GM18858 (cell line): ENCODE measurements around the gene SIRT7.
"Not testable (repeated sequence)": the region's sequence is repeated elsewhere in the genome, so short reads cannot be mapped to it uniquely, and the experiment has no call there.

ENCODE experiments used
- ATAC-seq: cut with Tn5 transposase; IDR thresholded peaks from one replicate; pipeline ENCODE4 v1.9.1; 2021; ENCODE audit not compliant: unreplicated experiment

SIRT7 gene

DNA sequence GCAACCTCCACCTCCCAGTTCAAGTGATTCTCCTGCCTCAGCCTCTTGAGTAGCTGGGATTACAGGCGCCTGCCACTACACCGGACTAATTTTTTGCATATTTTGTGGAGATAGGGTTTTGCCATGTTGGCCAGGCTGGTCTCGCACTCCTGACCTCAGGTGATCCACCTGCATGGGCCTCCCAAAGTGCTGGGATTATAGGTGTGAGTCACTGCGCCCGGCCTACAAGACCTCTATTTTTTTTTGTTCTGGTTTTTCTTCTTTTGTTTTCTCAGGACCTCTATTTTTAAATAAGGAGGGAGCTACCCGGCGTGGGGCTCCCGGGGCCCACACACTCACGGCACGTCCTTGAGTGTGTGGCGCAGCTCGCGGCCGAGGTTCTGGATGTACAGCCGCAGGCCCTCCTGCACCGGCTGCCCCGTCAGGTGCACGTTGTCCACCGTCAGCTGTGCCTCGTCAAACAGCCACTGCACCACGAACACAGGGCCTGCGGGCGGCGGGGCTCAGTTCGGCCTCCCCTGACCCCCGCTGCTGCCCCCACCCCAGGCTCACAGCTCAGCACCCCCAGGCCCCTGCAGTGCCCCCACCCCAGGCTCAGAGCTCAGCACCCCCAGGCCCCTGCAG, 37.2 kb upstream of the SIRT7 start:
- no peak for ATAC-seq

DNA sequence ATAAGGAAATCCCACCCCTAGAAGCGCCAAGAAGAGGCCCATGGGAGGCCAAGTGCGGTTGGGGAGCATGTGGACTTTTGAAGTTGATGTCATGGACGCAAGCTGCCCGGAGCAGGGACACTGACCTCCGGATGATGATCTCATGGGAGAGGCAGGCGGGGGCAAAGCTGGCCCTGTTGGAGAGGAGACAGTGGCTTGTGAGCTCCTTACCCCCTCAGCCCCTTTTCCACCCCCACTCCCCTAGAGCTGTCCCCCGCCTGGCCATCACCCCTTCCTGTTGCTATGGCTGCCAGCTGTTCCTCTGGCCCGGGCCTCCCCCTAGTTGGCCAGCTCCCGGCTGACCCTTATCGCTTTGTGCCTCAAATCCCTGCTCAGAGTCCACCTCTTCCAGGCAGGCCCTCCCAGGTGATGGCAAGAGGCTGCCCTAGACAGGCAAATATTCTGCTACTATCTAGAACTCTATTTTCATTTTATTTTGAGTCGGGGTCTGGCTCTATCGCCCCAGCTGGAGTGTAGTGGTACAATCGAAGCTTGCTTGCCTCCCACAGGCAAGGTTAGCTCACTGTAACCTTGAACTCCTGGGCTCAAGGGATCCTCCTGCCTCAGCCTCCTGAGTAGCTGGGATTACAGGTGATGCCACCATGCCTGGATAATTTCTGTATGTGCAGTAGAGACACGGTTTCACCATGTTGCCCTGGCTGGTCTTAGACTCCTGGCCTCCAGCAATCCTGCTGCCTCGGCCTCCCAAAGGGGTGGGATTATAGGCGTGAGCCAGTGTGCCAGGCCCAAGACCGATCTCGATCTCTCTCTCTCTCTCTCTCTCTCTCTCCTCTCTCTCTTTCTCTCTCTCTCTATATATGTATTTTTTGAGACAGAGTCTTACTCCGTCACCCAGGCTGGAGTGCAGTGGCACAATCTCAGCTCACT, 36.4 kb upstream of the SIRT7 start:
- ATAC-seq: no peak

DNA sequence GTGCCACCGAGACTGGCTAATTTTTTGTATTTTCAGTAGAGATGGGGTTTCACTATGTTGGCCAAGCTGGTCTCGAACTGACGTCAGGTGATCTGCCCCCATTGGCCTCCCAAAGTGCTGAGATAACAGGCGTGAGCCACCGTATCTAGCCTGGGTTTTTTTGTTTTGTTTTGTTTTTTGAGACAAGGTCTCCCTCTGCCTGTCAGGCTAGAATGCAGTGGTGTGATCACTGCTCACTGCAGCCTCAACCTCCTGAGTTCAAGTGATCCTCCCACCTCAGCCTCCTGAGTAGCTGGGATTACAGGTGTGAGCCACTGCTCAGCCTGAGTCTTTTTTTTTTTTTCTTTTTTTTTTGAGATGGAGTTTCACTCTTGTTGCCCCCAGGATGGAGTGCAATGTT, 35.5 kb upstream of the SIRT7 start:
- not testable (repeated sequence) for ATAC-seq

DNA sequence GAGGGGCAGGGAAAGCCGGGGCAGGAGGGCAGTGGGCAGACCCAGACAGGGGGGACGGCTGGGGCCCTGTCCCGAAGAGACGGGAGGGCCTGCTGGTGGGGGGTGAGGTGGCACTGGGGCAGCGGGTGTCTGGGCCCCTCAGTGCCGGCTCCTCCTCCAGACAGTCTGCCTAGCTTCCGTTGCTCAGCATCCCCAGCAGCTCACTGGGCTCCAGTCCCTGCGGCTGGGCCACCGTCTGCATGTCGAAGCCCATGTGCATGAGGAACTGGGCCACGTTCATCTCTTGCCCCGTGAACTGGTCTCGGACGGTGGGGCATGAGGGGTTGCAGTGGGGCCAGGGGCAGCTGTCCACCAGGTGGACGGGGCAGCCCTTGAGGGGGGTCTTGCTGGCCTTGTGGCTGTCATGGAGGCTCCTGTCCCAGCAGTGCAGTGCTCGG, 34.8 kb upstream of the SIRT7 start:
- no peak for ATAC-seq

DNA sequence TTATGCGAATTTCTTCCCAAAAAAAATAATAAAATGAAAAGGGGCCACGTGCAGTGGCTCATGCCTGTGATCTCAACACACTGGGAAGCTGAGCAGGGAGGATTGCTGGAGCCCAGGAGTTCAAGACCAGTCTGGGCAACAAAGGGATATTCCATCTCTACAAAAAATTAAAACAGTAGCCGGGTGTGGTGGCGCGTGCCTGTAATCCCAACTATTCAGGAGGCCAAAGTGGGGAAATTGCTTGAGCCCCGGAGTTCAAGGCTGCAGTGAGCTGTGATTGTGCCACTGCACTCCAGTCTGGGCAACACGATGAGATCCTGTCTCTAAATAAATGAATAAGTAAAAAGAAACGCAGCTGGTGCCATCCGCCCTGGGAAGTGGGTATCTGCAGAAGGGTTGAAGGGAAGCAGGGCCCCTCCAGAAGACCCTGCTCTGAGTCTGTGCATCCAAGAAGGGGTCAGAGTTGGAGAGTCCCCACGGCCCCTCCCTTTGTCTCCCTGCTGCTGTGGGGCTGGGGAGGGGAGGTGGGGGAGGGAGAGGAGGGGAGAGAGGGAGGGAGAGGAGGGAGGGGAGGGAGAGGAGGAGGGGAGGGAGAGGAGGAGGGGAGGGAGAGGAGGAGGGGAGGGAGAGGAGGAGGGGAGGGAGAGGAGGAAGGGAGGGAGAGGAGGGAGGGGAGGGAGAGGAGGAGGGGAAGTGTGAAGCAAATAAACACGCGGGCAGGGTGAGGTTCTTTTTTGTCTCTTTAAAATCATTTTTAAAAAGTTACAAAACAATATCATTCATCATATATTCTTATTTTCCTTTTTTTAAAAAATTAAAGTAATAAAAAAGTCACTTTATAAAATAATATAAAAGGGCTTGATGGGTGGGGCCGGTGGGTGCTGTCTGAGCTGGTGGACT, 34.1 kb upstream of the SIRT7 start:
- ATAC-seq: no peak

DNA sequence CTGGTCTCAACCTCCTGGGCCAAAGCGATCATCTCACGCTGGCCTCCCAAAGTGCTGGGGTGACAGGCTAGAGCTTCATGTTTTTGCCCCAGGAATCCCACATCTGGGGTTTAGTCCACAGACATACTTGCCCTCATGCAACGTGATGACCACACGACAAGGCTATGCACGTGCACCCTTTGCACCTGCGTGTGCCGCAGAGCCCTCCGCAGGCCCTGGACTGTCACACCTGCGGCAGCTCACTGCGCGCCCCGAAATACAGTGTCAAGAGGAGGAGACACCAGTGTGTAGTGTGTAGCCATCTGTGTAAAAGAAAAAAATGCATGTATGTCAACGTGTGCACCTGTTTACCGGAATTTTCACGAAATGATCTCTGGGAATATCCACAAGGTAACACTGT, 32.5 kb upstream of the SIRT7 start:
- no peak for ATAC-seq

DNA sequence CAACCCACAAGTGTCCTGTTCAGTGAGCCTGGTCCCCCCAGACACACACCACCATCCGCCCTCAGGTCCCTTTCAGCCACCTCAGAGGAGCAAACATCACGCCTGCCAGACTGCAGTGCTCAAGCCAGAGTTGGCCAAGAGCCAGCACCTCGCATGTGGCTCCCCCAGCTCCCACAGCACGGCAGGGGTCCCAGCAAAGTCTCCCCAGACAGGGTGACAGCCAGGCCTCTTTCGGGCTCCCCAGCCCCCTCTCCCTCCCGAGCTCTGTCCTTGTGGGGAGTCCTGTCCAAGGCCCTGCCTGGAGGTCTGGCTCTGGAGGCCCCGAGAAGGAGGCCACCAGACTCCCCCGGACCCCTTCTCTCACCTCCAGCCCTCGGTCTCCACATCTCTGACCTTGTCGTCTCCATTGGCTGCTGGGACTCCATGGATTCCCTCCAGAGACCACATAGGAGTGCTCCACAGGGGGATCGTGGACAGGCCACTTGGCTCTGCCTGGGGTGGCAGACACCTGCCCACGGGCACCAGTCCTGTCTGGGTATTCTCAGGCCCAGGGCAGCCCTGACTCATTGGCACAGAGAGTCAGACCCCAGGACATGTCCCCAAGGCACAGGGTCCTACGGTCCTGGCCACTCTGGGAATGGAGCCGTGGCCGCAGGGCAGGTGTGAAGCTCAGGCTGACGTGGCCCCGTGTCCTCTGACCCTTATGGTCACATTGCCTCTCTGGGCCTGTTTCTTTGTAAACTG, 30.8 kb upstream of the SIRT7 start:
- ATAC-seq: no peak

DNA sequence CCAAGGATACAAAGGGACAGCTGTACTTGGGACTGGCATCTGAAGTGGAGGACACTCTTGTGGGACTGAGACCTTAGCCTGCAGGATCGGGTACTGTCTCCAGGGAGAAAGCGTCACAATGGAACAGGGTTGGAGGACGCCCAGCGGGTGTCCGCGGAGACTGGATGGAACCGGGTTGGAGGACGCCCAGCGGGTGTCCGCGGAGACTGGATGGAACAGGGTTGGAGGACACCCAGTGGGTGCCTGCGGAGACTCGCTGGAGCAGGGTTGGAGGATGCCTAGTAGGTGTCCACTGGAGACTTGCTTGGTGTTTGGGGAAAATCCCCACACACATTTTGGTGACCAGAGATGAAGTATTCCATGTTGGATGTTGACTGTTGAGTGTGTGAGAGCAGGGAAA, 29.2 kb upstream of the SIRT7 start, which contains the start of gene MYADML2:
MYADML2 (minus strand) TSS at position 45 of the 400 bp plus-strand sequence. CDS start 5,492 bp downstream, outside the sequence.
- no peak for ATAC-seq

DNA sequence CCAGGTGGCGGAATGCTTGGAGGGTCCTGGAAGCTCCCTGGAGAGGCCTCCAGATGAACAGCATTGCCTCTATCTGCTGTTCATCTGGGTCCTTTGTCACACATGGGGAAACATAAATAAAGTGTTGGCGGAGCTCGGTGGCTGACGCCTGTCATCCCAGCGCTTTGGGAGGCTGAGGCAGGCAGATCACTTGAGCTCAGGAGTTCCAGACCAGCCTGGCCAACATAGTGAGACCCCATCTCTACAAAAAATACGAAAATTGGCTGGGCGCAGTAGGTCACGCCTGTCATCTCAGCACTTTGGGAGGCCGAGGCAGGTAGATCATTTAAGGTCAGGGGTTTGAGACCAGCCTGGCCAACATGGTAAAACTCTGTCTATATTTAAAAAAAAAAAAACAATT, 26.9 kb upstream of the SIRT7 start:
- ATAC-seq: no peak

DNA sequence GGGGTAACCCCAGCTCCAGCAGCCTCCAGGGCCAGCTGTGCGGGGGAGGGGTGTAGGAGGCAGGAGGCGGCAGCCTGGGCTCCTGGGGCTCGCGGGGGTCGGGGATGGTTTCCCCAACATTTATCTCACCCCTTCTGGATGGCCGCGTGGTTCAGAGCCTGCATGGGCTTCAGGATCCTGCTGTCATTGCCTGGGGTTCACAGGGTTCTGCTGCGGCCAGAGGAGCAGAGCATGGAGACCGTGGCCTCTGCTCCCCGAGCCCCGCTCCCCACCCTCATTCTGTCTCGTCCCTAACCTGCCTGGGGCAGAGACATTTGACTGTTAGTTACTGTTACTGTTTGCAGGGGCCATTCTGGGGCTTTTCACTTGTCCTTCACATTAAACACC, 24.2 kb upstream of the SIRT7 start:
- ATAC-seq: no peak

DNA sequence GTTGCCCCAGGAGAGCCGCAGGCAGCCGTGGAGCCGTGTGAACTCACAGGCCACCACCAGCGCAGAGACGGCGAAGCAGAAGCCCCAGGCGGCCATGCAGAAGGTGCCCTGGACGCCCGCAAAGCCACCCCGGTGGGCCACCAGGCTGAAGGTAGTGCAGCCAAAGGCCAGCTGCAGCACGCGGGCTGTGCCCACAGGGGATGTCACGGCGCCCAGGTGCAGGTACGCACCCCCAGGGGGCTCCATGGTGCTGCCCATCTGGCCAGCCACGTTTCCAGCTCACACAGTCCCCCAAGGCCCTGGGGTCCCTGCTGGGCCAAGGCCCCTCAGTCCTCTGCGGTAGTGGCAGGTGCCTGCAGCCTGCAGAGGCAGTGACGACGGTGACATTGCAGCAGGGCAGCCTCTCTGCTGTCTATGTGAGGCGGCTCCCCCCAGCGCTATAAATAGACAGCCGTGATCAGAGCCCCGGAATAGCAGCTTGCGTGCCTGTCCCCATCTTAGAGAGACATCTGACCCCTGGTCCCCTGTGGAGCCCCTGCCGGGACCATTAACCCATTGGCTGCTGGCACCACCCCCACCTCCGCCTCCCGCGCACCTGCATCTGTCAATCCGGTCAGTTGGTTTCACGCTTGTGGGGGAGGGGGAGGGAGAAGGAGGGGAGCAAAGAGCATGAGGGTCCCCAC, 23.6 kb upstream of the SIRT7 start:
- no peak for ATAC-seq

DNA sequence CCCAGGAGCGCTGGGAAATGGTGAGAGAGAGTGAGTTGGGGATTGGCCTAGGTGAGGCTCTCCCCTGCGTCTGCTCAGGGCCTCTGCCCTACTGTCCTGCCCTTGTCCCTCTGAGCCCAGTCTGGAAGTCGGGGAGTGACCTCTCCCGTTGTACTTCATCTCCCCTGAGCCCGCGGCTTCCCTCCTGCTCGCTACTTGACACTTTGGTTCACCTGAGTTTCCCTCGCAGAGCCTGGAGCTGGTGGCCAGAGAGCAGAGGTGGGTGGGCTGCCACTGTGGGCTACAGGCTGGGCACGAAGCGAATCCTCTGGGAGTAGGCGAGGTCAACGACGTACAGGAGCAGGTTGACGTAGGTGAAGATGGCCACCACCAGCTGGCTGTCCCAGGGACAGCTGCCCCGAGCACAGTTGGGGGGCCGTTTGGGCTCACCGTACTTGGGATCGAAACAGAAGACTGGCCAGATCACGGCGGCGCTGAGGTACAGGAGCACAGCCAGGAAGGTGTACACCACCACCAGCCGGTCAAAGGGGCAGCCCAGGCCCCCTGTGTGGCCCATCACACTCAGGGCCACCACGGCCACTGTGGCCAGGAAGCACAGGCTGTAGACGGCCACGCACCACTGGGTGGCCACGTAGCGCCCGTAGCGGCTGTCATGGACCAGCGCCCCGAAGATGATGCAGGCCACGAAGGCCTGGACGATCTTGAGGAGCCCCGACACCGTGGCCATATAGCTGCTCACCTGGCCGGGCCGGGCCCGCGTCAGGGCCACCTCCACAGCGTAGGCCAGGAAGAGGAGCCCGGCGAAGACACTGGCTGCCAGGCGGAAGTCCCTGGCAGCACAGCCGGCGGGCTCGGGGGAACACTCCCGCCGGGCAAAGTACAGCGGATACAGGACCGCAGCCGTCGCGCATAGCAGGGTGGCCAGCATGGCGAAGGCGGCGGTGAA, 22.8 kb upstream of the SIRT7 start:
- no peak for ATAC-seq

DNA sequence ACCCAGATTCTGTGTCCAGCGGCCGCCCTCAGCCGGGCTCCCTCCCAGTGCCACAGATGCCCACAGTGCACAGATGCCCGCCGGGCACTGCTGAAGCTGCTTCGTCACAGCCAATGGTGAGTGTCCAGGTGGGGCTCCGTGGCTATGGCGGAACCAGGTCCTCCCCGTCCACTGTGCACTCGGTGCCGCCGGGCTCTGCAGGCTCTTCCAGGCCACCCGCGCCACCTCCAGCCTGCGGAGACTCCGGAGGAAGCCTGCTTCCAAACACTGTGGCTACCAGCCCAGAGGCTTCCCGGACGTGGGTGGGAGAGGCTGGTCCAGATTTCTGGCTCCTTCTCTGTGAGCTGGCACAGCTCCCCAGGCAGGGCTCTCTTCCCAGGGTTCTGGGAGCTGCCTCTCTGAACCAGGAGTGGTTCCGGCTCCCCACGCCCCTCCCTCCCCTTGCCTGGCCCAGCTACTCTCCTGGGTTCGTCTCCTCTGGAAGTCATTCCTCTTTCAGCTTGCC, 22.0 kb upstream of the SIRT7 start:
- no peak for ATAC-seq

DNA sequence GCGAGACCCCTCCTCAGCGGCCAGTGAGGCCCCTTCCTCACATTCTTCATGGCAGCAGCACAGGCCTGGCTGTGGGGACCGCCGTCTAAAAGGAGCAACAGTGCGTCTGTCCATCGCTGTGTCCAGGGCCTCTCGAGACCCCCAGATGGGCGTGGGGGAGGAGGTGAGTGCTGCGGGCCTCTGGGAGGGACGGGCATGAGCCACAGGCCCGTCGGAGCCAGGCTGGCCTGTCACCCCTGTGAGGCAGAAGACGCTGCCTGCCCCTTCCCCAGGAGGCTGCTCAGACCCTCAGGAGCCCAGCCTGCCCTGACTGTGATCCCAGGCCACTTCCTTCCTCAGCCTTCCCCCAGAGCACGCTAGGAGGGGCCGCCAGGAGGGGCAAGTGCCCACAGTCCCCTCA, 21.2 kb upstream of the SIRT7 start:
- no peak for ATAC-seq

DNA sequence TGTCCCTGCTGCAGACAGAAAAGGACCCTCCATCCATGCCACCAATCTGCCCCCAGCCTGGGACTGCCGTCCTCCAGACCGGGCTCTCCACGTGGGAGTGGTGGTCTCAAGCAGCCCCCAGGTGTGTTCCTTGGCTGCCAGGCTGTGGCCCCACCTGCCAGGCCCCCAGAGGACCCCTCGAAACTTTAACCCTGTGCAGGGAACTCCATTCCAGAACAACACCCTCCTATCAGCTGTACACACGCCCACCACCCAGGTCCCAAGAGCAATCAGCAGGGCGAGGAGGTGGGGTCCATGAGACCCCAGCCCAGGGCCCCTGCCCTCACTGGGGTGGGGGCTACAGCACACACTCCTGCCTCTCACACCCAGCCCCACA, 17.7 kb upstream of the SIRT7 start:
- ATAC-seq: no peak

DNA sequence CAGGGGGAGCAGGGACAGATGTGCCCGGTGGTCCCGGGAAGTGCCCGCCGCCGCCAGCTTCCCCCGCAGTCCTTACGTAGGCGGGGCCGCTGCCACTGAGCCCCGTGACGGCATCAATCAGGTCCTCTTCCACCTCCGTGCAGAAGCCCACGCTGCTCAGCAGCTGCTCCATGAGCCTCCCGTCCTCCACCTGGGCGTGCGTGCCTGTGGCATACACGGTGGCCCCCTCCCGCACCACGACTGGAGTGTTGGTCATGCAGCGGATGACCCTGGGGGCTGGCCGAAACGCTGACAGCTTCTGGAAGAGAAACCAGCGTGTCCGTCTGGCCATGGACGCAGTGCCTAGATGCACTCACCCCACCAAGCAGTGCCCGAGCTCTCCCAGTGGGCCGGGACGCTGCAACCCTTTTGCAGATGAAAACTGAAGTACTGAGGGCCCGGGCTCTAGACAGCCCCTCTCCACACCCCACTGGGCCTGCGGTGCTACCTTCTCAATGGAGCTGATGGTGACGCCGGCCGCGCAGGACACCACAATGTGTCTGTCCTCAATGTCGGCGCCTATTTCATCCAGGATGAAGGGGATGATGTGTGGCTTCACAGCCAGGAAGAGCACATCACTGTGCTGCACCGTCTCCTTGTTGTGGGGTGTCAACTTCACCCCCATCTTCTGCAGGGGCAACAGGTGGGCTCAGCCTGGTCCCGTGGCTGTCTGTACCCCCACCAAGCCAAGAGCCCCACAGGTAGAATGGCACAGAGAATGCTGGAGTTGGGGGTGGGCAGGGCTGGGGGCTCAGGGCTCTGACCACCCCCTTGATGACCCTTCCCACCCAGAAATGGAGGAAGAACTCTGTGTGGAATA, 17.1 kb upstream of the SIRT7 start:
- no peak for ATAC-seq

DNA sequence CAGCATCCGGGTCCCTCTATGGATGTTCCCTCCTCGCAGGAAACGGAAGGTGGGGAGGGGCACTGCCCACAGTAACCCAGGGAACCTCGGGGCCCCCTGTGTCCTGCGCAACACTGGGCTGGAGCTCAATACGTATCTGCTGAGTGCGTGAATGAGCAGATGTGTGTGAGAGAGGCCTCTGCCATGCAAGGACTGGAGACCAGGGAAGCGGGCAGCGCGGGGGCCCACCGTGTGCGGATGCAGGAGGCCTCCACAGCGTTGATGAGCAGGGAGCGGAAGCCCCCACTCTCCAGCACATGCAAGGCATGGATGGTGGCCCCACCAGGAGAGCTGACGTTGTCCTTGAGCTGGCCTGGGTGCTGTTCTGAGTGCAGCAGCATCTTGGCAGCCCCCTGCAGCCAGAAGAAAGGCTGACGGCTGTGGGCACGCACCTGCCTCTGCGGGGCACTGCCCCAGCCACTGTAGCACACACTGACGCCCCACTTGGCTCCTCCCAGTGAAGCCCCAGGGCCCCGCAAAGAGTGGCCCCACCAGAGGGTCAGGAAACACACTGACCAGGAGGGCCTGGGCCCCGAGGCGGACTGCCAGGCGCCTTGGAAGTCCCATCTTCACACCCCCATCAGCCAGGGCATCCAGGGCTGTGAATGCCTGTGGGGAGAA, 16.3 kb upstream of the SIRT7 start:
- ATAC-seq: no peak
